Upper lobe of right lung (tissue), 1 donor: Measurements from ENCODE around the gene TRPV4. TPM values are rescaled to one million over a fixed set of nuclear protein-coding genes. Genes with fewer than 3 reads are reported as not detected.

ENCODE experiments used
- ATAC-seq: fragments of 200-7000 bp; cut with Tn5 transposase; one replicate; pipeline ENCODE4 v1.9.1; 2020; ENCODE audit warnings: mild to moderate bottlenecking, moderate library complexity
- DNase-seq: peaks from one replicate; pipeline ENCODE4 v3.0.0-alpha.2; 2020
- H3K27ac ChIP-seq: fragments of 200-600 bp; one replicate; pipeline ENCODE4 v1.8.0; 2022
- H3K27me3 ChIP-seq: fragments of 200-600 bp; one replicate; pipeline ENCODE4 v1.8.0; 2022; ENCODE audit warnings: mild to moderate bottlenecking
- H3K36me3 ChIP-seq: fragments of 200-600 bp; one replicate; pipeline ENCODE4 v1.8.0; 2022
- H3K4me1 ChIP-seq: fragments of 200-600 bp; one replicate; pipeline ENCODE4 v1.8.0; 2022
- H3K4me3 ChIP-seq: fragments of 200-600 bp; one replicate; pipeline ENCODE4 v1.8.0; 2022; ENCODE audit warnings: mild to moderate bottlenecking
- H3K9me3 ChIP-seq: fragments of 200-600 bp; one replicate; pipeline ENCODE4 v1.8.0; 2022
- CTCF ChIP-seq: fragments of 200-600 bp; IDR thresholded peaks from one replicate; pipeline ENCODE4 v1.8.0; 2022; ENCODE audit warnings: antibody characterized with exemption
- intact Hi-C: fragments of 100-400 bp; cut with DNase I; formaldehyde crosslinking; loops from one replicate; pipeline ENCODE4 v1.11.0; 2022
- total RNA-seq: library from RNA; stranded (reverse); fragmentation: NEBNext Ultra II Directional; extraction: Animal tissue kit (Norgen Biotek cat#: 25700); gene quantifications from one replicate; pipeline ENCODE4 v1.2.1, GENCODE V29; 2021
- donor health status: DM: no; HTN: yes; CAD: no; lungs with severe emphysema.

The TRPV4 gene
- total RNA-seq, 1 donor from 2014 or later = 4.5 TPM

GRCh38 chr12:109783135-109783964, 49.8 kb downstream of the TRPV4 start:
- no peaks in the 10 kb centered on the region for H3K27me3 ChIP-seq

DNA sequence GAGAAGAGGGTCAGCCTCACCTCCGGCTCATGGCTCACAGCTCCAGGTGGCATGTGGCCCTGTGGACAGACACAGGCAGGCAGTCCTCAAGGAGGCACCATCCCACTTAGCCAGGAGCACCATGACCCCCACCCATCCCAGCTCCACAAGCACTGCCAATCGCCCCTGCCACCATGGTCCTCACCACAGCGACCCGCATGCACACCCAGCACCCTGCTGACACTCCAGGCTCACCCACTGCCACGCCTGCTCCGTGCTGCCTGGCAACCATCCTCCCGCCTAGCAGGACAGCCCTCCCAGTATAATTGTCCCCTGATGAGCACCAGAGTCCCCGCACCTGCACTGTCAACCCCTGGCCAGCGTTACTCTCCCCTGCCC, 50.9 kb downstream of the TRPV4 start:
- no peaks in the 10 kb centered on the region for H3K9me3 ChIP-seq
- no peak overlapping the region for H3K27ac ChIP-seq
- H3K27me3 ChIP-seq = no peaks in the 10 kb centered on the region
- no peak for TF ChIP-seq CTCF
- H3K4me1 ChIP-seq = no peaks in the 10 kb centered on the region
- ATAC-seq = no peak
- no peaks in the 10 kb centered on the region for H3K36me3 ChIP-seq
- no peak for DNase-seq
- no peak overlapping the region for H3K4me3 ChIP-seq
- intact Hi-C loops = no loop called here

More at GRCh38 chr12:109783135-109783964, 49.8 kb downstream of the TRPV4 start:
- intact Hi-C loops = no loop called here
- Histone ChIP-seq H3K4me3 (no peak overlapping the region), H3K9me3 (no peaks in the 10 kb centered on the region), H3K27ac (no peak overlapping the region), H3K4me1 (no peaks in the 10 kb centered on the region), H3K36me3 (no peaks in the 10 kb centered on the region)
- DNase-seq = no peak
- no peak for TF ChIP-seq CTCF
- ATAC-seq = no peak

GRCh38 chr12:109781668-109782325, 51.4 kb downstream of the TRPV4 start:
- ATAC-seq (no peak), DNase-seq (no peak)
- TF ChIP-seq CTCF = no peak
- intact Hi-C loops = no loop called here
- H3K27ac ChIP-seq = no peak overlapping the region
- no peak overlapping the region for H3K4me3 ChIP-seq
- H3K27me3 ChIP-seq = no peaks in the 10 kb centered on the region
- no peaks in the 10 kb centered on the region for H3K36me3 ChIP-seq
- H3K4me1 ChIP-seq = no peaks in the 10 kb centered on the region
- H3K9me3 ChIP-seq = no peaks in the 10 kb centered on the region

- Histone ChIP-seq H3K36me3 (no peaks in the 10 kb centered on the region), H3K4me1 (no peaks in the 10 kb centered on the region), H3K9me3 (no peaks in the 10 kb centered on the region), H3K27ac (no peak overlapping the region), H3K27me3 (no peaks in the 10 kb centered on the region), H3K4me3 (no peak overlapping the region)
- intact Hi-C loops = loop anchor here (5.0 kb wide), 1 partner anchor 182 kb away; no protein-coding TSS in a partner anchor
- DNase-seq (no peak), ATAC-seq (no peak)
- no peak for TF ChIP-seq CTCF
Measured at GRCh38 chr12:109779382-109779781, 53.8 kb downstream of the TRPV4 start.

DNA sequence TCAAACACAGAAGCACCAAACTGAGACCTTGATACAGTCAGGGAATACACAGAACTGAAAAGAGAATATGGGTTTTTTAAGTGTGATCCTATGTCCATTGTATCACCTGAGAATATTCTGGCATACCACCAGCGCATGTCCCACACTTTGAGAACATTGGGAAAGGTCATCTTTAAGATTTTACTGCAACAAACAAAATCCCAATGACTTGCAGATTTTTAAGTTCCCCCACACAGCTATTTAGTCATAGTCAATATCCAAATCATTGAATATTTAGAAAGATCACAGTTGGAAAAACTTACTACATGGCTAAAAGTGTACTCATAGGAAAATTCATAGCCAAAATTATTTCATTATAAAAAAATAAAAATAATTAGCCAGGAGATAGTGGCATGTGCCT, 54.5 kb downstream of the TRPV4 start:
- Histone ChIP-seq H3K4me1 (no peaks in the 10 kb centered on the region), H3K27ac (no peak overlapping the region), H3K9me3 (no peaks in the 10 kb centered on the region), H3K4me3 (no peak overlapping the region), H3K36me3 (no peaks in the 10 kb centered on the region), H3K27me3 (no peaks in the 10 kb centered on the region)
- no peak for TF ChIP-seq CTCF
- no peak for ATAC-seq
- intact Hi-C loops = loop anchor here (5.0 kb wide), 1 partner anchor 181 kb away; no protein-coding TSS in a partner anchor
- DNase-seq = no peak
